ENCODE results near the gene ZBTB38.

DNA sequence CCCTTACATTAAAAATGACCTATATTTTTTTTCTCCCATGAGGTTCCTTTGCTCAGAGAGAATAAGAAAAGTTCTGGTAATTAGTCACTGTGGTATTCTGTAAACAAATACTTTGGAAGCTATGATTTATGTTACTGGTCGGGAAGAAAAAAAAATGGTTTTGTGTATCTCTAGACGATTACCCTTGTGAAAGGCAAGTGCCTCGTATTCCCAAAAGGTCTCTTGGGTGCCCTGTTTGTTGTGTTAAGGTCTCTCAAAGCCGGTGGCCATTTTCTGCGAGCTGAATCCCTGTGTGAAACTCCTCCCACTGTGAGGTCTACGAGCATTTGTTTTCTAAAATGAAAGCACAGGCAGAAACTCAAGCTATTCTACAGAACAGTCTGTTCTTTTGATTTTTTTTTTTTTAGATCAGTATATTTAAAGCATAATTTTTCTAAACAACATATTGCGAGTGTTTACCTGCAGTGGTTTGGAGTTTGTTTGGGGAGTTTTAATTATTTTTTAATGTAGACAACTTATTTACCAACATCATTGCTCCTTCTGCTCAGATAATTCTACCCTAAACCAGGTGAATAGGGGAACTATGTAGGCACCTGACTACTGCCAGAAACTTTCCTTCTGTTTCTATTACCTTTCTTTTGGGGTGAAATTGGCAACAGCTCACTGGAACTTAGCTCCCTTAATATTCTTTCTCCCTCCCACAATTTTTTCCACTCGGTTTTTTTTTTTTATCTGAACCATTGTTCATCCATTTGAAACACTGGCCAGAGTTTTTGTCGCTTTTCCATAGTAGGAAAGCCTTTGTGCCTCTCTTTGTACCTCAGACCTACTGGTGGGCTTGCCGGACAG lies 44.0 kb downstream of the ZBTB38 start:
- TF ChIP-seq MYC (IDR thresholded peaks at IDR 0.05; ENCODE audit: low read depth, low read length) (no peak), POLR2A (IDR thresholded peaks at IDR 0.05; ENCODE audit: extremely low read depth, insufficient read length) (no peak)
- TF ChIP-seq, protein P1, sequence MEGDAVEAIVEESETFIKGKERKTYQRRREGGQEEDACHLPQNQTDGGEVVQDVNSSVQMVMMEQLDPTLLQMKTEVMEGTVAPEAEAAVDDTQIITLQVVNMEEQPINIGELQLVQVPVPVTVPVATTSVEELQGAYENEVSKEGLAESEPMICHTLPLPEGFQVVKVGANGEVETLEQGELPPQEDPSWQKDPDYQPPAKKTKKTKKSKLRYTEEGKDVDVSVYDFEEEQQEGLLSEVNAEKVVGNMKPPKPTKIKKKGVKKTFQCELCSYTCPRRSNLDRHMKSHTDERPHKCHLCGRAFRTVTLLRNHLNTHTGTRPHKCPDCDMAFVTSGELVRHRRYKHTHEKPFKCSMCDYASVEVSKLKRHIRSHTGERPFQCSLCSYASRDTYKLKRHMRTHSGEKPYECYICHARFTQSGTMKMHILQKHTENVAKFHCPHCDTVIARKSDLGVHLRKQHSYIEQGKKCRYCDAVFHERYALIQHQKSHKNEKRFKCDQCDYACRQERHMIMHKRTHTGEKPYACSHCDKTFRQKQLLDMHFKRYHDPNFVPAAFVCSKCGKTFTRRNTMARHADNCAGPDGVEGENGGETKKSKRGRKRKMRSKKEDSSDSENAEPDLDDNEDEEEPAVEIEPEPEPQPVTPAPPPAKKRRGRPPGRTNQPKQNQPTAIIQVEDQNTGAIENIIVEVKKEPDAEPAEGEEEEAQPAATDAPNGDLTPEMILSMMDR (IDR thresholded peaks at IDR 0.05; ENCODE audit: low read depth, low read length): no peak
- TF ChIP-seq, protein P2, sequence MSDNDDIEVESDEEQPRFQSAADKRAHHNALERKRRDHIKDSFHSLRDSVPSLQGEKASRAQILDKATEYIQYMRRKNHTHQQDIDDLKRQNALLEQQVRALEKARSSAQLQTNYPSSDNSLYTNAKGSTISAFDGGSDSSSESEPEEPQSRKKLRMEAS (IDR thresholded peaks at IDR 0.05; ENCODE audit: low read depth, low read length): no peak

Measured in NB4 (cell line).